Glutamatergic neuron (in vitro differentiated cells): ENCODE results near the gene PPP2R2B. TPM values are rescaled to one million over a fixed set of nuclear protein-coding genes. Genes with fewer than 3 reads are reported as not detected.
A peak's percentile ranks its signal among the peaks of the same experiment; 100 is the strongest.

ENCODE experiments used
- DNase-seq: peaks from one replicate; pipeline ENCODE4 v3.0.0; 2022
- H3K27ac Mint-ChIP-seq: one replicate; pipeline ENCODE4 v1.8.0; 2020; ENCODE audit warnings: mild to moderate bottlenecking, mixed read lengths, inconsistent platforms; ENCODE audit not compliant: unreplicated experiment
- H3K27me3 Mint-ChIP-seq: one replicate; pipeline ENCODE4 v1.8.0; 2020; ENCODE audit warnings: mild to moderate bottlenecking, moderate library complexity, mixed read lengths, inconsistent platforms; ENCODE audit not compliant: unreplicated experiment
- H3K36me3 Mint-ChIP-seq: one replicate; pipeline ENCODE4 v1.8.0; 2020; ENCODE audit warnings: mild to moderate bottlenecking, mixed read lengths, inconsistent platforms; ENCODE audit not compliant: unreplicated experiment
- H3K4me1 Mint-ChIP-seq: one replicate; pipeline ENCODE4 v1.8.0; 2020; ENCODE audit warnings: mild to moderate bottlenecking, low read depth, mixed read lengths, inconsistent platforms; ENCODE audit not compliant: unreplicated experiment
- H3K4me3 Mint-ChIP-seq: one replicate; pipeline ENCODE4 v1.8.0; 2020; ENCODE audit warnings: mild to moderate bottlenecking, mixed read lengths, inconsistent platforms; ENCODE audit not compliant: unreplicated experiment
- H3K9me3 Mint-ChIP-seq: one replicate; pipeline ENCODE4 v1.8.0; 2020; ENCODE audit warnings: mild to moderate bottlenecking, moderate library complexity, mixed read lengths, inconsistent platforms; ENCODE audit not compliant: unreplicated experiment
- total RNA-seq: library from RNA; stranded (reverse); fragmentation: NEBNext Ultra II Directional; extraction: Animal tissue kit (Norgen Biotek cat#: 25700); gene quantifications from one replicate; pipeline ENCODE4 v1.2.1, GENCODE V29; 2021; ENCODE audit not compliant: unreplicated experiment
- TF ChIP-seq, protein P1 (sequence below): fragments of 200-600 bp; sonication (generic); IDR thresholded peaks from one replicate; pipeline ENCODE4 v1.5.0; 2021; ENCODE audit not compliant: partially characterized antibody, unreplicated experiment

Gene PPP2R2B
- total RNA-seq, 1 donor from 2014 or later = 11.4 TPM

DNA sequence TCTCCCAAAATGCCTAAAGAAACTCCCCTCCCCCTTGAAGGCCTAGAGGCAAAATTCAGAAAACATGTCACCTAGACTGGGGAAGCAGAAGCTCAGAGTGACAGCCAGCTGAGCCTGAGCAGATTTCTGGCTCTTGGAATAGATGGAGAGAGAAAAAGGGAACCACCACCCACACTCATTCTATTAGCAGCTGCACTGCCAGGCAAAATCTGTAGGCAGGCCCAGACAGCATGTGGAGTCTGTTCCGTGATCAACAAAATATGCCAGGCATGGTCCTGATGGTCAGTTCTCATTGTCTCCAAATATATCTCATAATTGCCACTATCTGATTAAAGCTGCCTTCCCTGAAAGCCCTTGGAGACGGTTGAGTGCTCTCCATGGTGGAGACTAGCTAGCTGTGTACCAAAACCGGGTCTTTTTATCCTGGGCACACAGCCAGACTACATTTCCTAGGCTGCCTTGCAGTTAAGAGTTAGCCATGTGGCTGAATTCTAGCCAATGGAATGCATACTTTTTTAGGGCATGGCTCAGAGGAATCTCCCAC, 230.8 kb downstream of the PPP2R2B start:
- Mint-ChIP-seq H3K27me3 (no peaks in the 10 kb centered on the region), H3K27ac (peak overlapping the region; percentile 86), H3K36me3 (no peaks in the 10 kb centered on the region), H3K9me3 (no peaks in the 10 kb centered on the region), H3K4me1 (peaks cover 3% of the 10 kb centered on the region), H3K4me3 (no peak overlapping the region)
- peak; percentile 24 for DNase-seq
- TF ChIP-seq, protein P1, sequence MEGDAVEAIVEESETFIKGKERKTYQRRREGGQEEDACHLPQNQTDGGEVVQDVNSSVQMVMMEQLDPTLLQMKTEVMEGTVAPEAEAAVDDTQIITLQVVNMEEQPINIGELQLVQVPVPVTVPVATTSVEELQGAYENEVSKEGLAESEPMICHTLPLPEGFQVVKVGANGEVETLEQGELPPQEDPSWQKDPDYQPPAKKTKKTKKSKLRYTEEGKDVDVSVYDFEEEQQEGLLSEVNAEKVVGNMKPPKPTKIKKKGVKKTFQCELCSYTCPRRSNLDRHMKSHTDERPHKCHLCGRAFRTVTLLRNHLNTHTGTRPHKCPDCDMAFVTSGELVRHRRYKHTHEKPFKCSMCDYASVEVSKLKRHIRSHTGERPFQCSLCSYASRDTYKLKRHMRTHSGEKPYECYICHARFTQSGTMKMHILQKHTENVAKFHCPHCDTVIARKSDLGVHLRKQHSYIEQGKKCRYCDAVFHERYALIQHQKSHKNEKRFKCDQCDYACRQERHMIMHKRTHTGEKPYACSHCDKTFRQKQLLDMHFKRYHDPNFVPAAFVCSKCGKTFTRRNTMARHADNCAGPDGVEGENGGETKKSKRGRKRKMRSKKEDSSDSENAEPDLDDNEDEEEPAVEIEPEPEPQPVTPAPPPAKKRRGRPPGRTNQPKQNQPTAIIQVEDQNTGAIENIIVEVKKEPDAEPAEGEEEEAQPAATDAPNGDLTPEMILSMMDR = no peak

DNA sequence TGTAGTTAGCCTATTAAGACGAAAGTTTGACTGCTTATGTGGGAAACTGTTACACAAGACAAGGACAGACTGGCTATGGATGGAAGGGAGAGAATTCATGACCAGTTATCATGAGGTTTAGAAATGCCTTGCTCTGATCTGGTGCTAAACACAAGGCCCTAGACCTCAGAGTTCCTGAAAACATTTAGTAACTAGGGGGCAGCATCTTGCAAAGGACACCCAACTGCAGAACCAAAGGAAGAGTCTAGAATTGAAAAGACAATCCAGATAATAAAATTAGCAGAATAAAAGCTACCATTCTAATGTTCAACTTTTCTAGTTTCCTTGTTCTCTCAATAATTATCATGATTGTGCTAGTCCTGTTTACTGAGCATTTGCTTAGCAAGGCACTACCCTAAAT, 232.1 kb downstream of the PPP2R2B start:
- DNase-seq = no peak

DNA sequence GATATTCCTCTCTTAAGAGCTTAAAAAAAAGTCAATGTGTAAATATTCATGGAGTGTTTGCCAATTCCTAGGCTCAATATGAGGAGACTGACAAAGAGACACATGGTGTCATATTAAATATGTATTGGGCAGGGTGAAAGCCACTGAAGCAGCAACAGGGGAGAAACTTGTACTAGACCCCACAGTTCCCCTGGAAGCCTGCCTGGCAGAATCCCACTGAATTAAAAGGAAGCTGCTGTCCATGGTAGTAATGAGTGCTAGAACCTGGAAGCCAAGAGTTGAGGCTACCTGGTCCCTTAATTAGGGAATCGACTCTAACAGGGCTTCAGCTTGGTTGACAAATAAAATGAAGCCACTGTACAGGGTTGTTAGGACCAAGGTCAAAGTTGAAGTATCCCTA, 233.2 kb downstream of the PPP2R2B start:
- no peak for DNase-seq
- TF ChIP-seq, protein P1 = no peak
- Mint-ChIP-seq H3K4me1 (peaks cover 5% of the 10 kb centered on the region), H3K27me3 (no peaks in the 10 kb centered on the region), H3K4me3 (no peak overlapping the region), H3K36me3 (no peaks in the 10 kb centered on the region), H3K9me3 (no peaks in the 10 kb centered on the region), H3K27ac (no peak overlapping the region)

More for the DNA sequence above, 232.1 kb downstream of the PPP2R2B start:
- no peaks in the 10 kb centered on the region for H3K9me3 Mint-ChIP-seq
- H3K36me3 Mint-ChIP-seq = no peaks in the 10 kb centered on the region
- H3K27me3 Mint-ChIP-seq = no peaks in the 10 kb centered on the region
- peak overlapping the region; percentile 73 for H3K27ac Mint-ChIP-seq
- no peak overlapping the region for H3K4me3 Mint-ChIP-seq
- TF ChIP-seq, protein P1 = no peak
- H3K4me1 Mint-ChIP-seq = peaks cover 5% of the 10 kb centered on the region

DNA sequence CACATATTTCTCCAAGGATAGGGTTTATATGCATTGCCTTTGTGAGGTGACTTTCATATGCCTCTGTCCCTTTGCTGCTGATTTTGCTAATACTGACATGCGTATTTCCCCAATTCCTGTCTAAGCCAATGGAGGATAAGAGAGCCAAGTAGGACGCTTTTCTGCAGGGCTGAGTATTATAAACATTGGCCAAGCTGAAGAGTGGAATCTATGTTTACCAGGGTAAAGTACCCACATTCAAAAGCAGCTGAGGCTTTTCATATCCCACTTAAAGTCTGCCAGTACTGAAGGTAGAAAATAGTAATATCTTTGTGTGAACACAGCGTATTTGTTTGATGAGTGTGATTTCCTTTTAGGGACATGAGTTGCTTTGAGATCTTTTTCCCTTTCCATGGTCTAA, 233.7 kb downstream of the PPP2R2B start:
- H3K27ac Mint-ChIP-seq = no peak overlapping the region
- TF ChIP-seq, protein P1 = no peak
- no peaks in the 10 kb centered on the region for H3K27me3 Mint-ChIP-seq
- no peaks in the 10 kb centered on the region for H3K9me3 Mint-ChIP-seq
- no peak overlapping the region for H3K4me3 Mint-ChIP-seq
- no peak for DNase-seq
- no peaks in the 10 kb centered on the region for H3K36me3 Mint-ChIP-seq
- H3K4me1 Mint-ChIP-seq = peaks cover 5% of the 10 kb centered on the region

DNA sequence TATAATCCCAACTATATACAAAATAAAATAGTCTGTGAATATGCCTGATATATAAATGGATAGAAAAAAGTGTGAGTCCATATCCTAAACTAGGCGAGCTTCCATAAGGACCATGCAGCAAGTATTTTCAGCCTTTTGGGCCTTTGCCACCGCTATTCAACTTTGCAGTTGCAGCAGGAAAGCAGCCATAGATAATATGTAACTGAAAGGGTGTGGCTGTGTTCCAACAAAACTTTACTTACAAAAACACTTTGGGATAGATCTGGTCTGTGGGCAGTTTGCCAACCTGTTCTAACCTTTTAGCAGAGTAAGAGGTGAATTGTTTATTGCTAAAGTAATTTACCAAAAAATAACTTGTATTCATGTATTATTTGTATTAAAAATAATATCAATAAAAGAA, 234.8 kb downstream of the PPP2R2B start:
- no peak for DNase-seq
- Mint-ChIP-seq H3K36me3 (no peaks in the 10 kb centered on the region), H3K4me1 (peaks cover 5% of the 10 kb centered on the region), H3K27me3 (no peaks in the 10 kb centered on the region), H3K9me3 (no peaks in the 10 kb centered on the region), H3K4me3 (no peak overlapping the region), H3K27ac (no peak overlapping the region)
- TF ChIP-seq, protein P1 = no peak
